ENCODE results near the gene DUS1L. TPM values are rescaled to one million over a fixed set of nuclear protein-coding genes. Genes with fewer than 3 reads are reported as not detected.

Gene DUS1L
- polyA plus RNA-seq, 2 of the 4 experiments (the other 2 are of a cell fraction), result 48.1 to 83.6 TPM

DNA sequence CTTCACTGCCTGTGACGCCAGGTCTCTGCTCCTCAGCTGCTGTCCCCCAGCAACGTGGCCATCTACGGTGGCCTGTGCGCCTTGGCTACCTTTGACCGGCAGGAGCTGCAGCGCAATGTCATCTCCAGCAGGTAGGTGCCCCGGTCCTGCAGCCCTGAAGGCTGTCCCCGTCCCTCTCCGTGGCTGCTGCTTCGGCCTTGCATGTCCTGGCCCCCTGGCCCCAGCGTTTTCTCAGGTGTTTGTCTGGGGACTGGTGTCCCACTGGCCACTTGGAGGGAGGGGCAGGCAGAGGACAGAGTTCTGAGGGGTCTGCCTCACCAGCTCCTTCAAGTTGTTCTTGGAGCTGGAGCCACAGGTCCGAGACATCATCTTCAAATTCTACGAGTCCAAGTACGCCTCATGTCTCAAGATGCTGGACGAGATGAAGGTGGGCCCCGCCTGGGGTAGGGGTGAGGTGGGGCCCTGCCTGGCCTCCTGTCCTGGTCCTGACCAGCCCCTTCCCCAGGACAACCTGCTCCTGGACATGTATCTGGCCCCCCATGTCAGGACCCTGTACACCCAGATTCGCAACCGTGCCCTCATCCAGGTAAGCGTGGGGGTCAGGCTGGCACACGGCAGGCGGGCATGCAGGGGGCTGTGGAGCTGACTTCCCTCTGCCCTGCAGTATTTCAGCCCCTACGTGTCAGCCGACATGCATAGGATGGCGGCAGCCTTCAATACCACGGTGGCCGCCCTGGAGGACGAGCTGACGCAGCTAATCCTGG, 9.5 kb downstream of the DUS1L start:
- ChIA-PET CTCF (interaction anchor here (0.8 to 21.7 kb wide), 7 partner anchors 9 to 98 kb away, joined by 3 to 191 read pairs (median 6); partner anchors contain the start of genes DCXR, DUS1L and RAC3), POLR2A (interaction anchor here (1.0 kb wide), 1 partner anchor 19 kb away, joined by 4 read pairs; the partner anchor contains the start of gene DCXR)
- no peak for FAIRE-seq
- no peak overlapping the region for H3K4me3 ChIP-seq
- DNase-seq (ENCODE audit: low read depth in 1 of 2, low spot score in 1 of 2), result no peak
- 91% methylated on average over 24 of the region's 28 CpGs for WGBS (ENCODE audit: missing lambda C conversion rate)
- ATAC-seq, result no peak
- peaks cover 9% of the 10 kb centered on the region; the same call in 2 of the 3 replicates for H3K4me1 ChIP-seq
- H3K4me2 ChIP-seq, result no peak overlapping the region
- no peaks in the 10 kb centered on the region for H3K9me3 ChIP-seq
- no peak overlapping the region for H3K27ac ChIP-seq
- TF ChIP-seq JUN (IDR thresholded peaks at IDR 0.05) (peak in 1 of 2 experiments; percentile 13; a peak in 1 of 5 replicates), ZSCAN20 (CRISPR knock-in tag; IDR thresholded peaks at IDR 0.05) (no peak)

DNA sequence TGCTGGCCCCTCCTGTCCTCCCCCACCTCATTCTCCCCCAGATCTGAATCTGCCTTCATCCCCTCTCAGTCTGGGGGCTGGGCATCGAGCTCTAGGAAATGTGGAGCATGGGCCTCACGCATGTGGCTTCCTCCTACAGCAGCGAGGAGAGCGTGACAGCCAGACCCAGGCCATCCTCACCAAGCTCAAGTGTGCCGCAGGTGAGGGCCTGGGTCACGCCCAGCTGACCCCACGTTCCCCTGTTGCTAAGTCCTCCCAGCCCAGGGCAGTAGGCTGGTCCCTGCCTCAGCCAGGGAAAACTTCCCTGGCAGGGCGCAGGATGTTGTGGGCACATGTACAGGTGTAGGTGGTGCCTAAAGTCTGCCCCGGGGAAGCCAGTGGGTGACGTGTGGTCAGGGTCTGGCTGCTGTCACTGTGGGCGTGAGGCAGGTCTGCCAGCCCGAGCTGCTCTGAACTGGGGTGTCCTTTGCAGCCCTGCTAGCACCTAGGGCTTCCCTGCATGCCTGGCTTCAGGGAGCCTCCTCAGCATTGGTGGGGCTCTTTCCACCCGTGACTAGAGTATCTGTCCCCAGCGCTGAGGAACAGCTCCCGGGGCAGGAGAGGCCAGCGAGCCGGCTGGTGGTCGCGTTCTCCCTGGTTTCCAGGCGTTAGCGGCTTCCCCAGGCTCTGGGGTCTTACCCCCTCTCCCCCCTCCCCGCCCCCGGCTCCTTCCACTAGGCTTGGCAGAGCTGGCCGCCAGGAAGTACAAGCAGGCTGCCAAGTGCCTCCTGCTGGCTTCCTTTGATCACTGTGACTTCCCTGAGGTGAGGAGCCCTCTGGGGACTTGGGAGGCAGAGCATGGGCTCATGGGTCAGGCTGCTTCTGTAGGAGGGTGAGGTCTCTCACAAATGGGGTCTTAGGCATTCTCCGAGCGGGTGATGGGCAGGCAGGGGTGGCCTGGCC, 10.3 kb downstream of the DUS1L start:
- TF ChIP-seq CBX8 (IDR thresholded peaks at IDR 0.05), result no peak
- TF ChIP-seq, protein P1, sequence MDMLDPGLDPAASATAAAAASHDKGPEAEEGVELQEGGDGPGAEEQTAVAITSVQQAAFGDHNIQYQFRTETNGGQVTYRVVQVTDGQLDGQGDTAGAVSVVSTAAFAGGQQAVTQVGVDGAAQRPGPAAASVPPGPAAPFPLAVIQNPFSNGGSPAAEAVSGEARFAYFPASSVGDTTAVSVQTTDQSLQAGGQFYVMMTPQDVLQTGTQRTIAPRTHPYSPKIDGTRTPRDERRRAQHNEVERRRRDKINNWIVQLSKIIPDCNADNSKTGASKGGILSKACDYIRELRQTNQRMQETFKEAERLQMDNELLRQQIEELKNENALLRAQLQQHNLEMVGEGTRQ (IDR thresholded peaks at IDR 0.05), result no peak
- no peak for TF ChIP-seq HDAC2 (IDR thresholded peaks at IDR 0.05)
- TF ChIP-seq, protein P2, sequence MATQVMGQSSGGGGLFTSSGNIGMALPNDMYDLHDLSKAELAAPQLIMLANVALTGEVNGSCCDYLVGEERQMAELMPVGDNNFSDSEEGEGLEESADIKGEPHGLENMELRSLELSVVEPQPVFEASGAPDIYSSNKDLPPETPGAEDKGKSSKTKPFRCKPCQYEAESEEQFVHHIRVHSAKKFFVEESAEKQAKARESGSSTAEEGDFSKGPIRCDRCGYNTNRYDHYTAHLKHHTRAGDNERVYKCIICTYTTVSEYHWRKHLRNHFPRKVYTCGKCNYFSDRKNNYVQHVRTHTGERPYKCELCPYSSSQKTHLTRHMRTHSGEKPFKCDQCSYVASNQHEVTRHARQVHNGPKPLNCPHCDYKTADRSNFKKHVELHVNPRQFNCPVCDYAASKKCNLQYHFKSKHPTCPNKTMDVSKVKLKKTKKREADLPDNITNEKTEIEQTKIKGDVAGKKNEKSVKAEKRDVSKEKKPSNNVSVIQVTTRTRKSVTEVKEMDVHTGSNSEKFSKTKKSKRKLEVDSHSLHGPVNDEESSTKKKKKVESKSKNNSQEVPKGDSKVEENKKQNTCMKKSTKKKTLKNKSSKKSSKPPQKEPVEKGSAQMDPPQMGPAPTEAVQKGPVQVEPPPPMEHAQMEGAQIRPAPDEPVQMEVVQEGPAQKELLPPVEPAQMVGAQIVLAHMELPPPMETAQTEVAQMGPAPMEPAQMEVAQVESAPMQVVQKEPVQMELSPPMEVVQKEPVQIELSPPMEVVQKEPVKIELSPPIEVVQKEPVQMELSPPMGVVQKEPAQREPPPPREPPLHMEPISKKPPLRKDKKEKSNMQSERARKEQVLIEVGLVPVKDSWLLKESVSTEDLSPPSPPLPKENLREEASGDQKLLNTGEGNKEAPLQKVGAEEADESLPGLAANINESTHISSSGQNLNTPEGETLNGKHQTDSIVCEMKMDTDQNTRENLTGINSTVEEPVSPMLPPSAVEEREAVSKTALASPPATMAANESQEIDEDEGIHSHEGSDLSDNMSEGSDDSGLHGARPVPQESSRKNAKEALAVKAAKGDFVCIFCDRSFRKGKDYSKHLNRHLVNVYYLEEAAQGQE (IDR thresholded peaks at IDR 0.05), result no peak
- TF ChIP-seq EHMT2 (IDR thresholded peaks at IDR 0.05; ENCODE audit: low read depth), result no peak
- TF ChIP-seq SMC3 (IDR thresholded peaks at IDR 0.05), result no peak
- no peak for TF ChIP-seq SREBF2 (IDR thresholded peaks at IDR 0.05)
- peaks cover 16% of the 10 kb centered on the region; the same call in 2 of the 3 replicates for H3K4me1 ChIP-seq
- POLR2A ChIA-PET, result interaction anchor here (1.0 kb wide), 1 partner anchor 18 kb away, joined by 4 read pairs; the partner anchor contains the start of gene DCXR
- WGBS (ENCODE audit: missing lambda C conversion rate), result 93% methylated on average over 20 of the region's 26 CpGs
- FAIRE-seq, result no peak
- DNase-seq (ENCODE audit: low read depth in 1 of 2, low spot score in 1 of 2), result no peak
- CTCF ChIA-PET, result interaction anchor here (1.2 to 21.7 kb wide), 5 partner anchors 10 to 99 kb away, joined by 3 to 191 read pairs (median 24); partner anchors contain the start of genes DCXR, DUS1L and RAC3
- no peak overlapping the region for H3K4me3 ChIP-seq
- ATAC-seq, result no peak
- H3K4me2 ChIP-seq, result no peak overlapping the region
- no peaks in the 10 kb centered on the region for H3K9me3 ChIP-seq
- H3K27ac ChIP-seq, result no peak overlapping the region

DNA sequence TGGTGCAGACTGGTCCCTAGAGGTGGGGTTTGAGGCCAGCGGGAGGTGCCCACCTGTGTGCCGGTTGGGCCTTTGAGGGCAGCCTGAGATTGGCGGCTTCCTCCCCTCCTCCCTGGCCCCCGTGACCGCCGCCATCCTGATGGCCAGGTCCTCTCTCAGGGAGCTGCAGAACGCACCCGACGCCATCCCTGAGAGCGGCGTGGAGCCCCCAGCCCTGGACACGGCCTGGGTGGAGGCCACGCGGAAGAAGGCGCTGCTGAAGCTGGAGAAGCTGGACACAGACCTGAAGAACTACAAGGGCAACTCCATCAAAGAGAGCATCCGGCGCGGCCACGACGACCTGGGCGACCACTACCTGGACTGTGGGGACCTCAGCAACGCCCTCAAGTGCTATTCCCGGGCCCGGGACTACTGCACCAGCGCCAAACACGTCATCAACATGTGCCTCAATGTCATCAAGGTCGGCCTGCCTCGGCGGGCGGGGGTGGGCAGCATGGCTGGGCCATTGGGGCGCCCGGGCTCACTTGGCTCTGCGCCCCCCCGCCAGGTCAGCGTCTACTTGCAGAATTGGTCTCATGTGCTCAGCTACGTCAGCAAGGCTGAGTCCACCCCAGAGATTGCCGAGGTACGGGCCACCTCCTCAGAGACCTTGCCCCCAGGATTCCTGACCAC, 11.1 kb downstream of the DUS1L start:
- peaks cover 16% of the 10 kb centered on the region; the same call in 2 of the 3 replicates for H3K4me1 ChIP-seq
- H3K4me2 ChIP-seq, result no peak overlapping the region
- FAIRE-seq, result no peak
- no peak for TF ChIP-seq EP300 (IDR thresholded peaks at IDR 0.05)
- TF ChIP-seq, protein P3, sequence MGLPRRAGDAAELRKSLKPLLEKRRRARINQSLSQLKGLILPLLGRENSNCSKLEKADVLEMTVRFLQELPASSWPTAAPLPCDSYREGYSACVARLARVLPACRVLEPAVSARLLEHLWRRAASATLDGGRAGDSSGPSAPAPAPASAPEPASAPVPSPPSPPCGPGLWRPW (IDR thresholded peaks at IDR 0.05), result no peak
- peak in 1 of 2 experiments; percentile 13; a peak in 1 of 5 replicates for TF ChIP-seq JUN (IDR thresholded peaks at IDR 0.05)
- TF ChIP-seq ZSCAN20 (CRISPR knock-in tag; IDR thresholded peaks at IDR 0.05), result no peak
- TF ChIP-seq JUNB (IDR thresholded peaks at IDR 0.05), result no peak
- no peak for TF ChIP-seq FOXS1 (CRISPR knock-in tag; IDR thresholded peaks at IDR 0.05)
- 95% methylated on average over 32 of the region's 38 CpGs for WGBS (ENCODE audit: missing lambda C conversion rate)
- H3K9me3 ChIP-seq, result no peaks in the 10 kb centered on the region
- ChIA-PET CTCF (interaction anchor here (1.5 to 21.7 kb wide), 4 partner anchors 11 to 94 kb away, joined by 6 to 191 read pairs (median 26); partner anchors contain the start of genes DCXR, DUS1L and RAC3), POLR2A (interaction anchor here (0.9 kb wide), 1 partner anchor 17 kb away, joined by 3 read pairs; the partner anchor contains the start of gene DCXR)
- H3K4me3 ChIP-seq, result no peak overlapping the region
- no peak for DNase-seq (ENCODE audit: low read depth in 1 of 2, low spot score in 1 of 2)
- ATAC-seq, result no peak
- no peak overlapping the region for H3K27ac ChIP-seq
